GM23248 (cell line): ENCODE results near the gene CD300H. TPM values are rescaled to one million over a fixed set of nuclear protein-coding genes. Genes with fewer than 3 reads are reported as not detected.

Source experiments
- DNase-seq: peaks from one replicate; pipeline ENCODE4 v3.0.0-alpha.2; 2015
- H2AFZ ChIP-seq: fragments of 200-600 bp; sonication (generic); 2 replicates; pipeline ENCODE4 v1.6.1; 2016; ENCODE audit warnings: antibody characterized with exemption
- H3F3A ChIP-seq: fragments of 200-600 bp; sonication (generic); 2 replicates; pipeline ENCODE4 v1.6.1; 2016; ENCODE audit warnings: mild to moderate bottlenecking, antibody characterized with exemption, mixed run types; ENCODE audit not compliant: insufficient read depth
- H3K27ac ChIP-seq: fragments of 200-600 bp; sonication (generic); 2 replicates; pipeline ENCODE4 v1.5.1; 2016; ENCODE audit warnings: mild to moderate bottlenecking
- H3K27me3 ChIP-seq: fragments of 200-600 bp; sonication (generic); replicated peaks from 2 replicates; pipeline ENCODE4 v1.6.1; 2016; ENCODE audit warnings: mild to moderate bottlenecking; ENCODE audit not compliant: insufficient read depth
- H3K36me3 ChIP-seq: fragments of 200-600 bp; sonication (generic); 2 replicates; pipeline ENCODE4 v1.6.1; 2016; ENCODE audit warnings: low read depth, mild to moderate bottlenecking
- H3K4me1 ChIP-seq: fragments of 200-600 bp; sonication (generic); 2 replicates; pipeline ENCODE4 v1.6.1; 2016; ENCODE audit warnings: mild to moderate bottlenecking; ENCODE audit not compliant: insufficient read depth
- H3K4me2 ChIP-seq: fragments of 200-600 bp; sonication (generic); one replicate; pipeline ENCODE4 v1.6.1; 2016; ENCODE audit warnings: mild to moderate bottlenecking; ENCODE audit not compliant: unreplicated experiment
- H3K4me3 ChIP-seq: fragments of 200-600 bp; sonication (generic); 2 replicates; pipeline ENCODE4 v1.5.1; 2016; ENCODE audit warnings: mild to moderate bottlenecking
- H3K79me2 ChIP-seq: fragments of 200-600 bp; sonication (generic); 2 replicates; pipeline ENCODE4 v1.6.1; 2016; ENCODE audit warnings: mild to moderate bottlenecking; ENCODE audit not compliant: insufficient read depth
- H3K9ac ChIP-seq: fragments of 200-600 bp; sonication (generic); 2 replicates; pipeline ENCODE4 v1.6.1; 2016; ENCODE audit warnings: mild to moderate bottlenecking
- H3K9me2 ChIP-seq: fragments of 200-600 bp; sonication (generic); 2 replicates; pipeline ENCODE4 v1.6.1; 2016; ENCODE audit warnings: mixed run types, mild to moderate bottlenecking, moderate library complexity; ENCODE audit not compliant: insufficient read depth
- H3K9me3 ChIP-seq: fragments of 200-600 bp; sonication (generic); one replicate; pipeline ENCODE4 v1.6.1; 2017; ENCODE audit warnings: low read depth
- H4K20me1 ChIP-seq: fragments of 200-600 bp; sonication (generic); 2 replicates; pipeline ENCODE4 v1.6.0; 2016; ENCODE audit not compliant: insufficient read depth
- EZH2 ChIP-seq: fragments of 200-600 bp; sonication (generic); IDR thresholded peaks from 2 replicates; pipeline ENCODE4 v1.6.1; 2018; ENCODE audit warnings: antibody characterized with exemption, mild to moderate bottlenecking; ENCODE audit not compliant: insufficient read depth, poor library complexity, severe bottlenecking
- EZH2phosphoT487 ChIP-seq: fragments of 200-600 bp; sonication (generic); IDR thresholded peaks from 2 replicates; pipeline ENCODE4 v1.6.1; 2018; ENCODE audit warnings: antibody characterized with exemption, moderate library complexity, mild to moderate bottlenecking, low read depth; ENCODE audit not compliant: insufficient read depth
- WGBS, 2 experiments: methylation state at CpG; one replicate each; pipeline ENCODE4 v1.1.6; 2015 to 2017; ENCODE audit warnings: low lambda C conversion rate in 2 of 2, low coverage in 1 of 2; ENCODE audit errors: missing lambda C conversion rate in 2 of 2; 5-methylcytosine and 5-hydroxymethylcytosine counted together
- in situ Hi-C: fragments of 300-500 bp; cut with MboI; formaldehyde crosslinking; loops from 2 replicates; pipeline ENCODE4 v1.15.0; 2020
- polyA plus RNA-seq: library from polyadenylated mRNA; unstranded; fragments of >200 nt; fragmentation: Nextera tagmentation; extraction: Ambion mirVana; gene quantifications from 2 replicates; pipeline ENCODE4 v1.2.1, GENCODE V29; 2016
- total RNA-seq: library from RNA; depleted of rRNA; stranded (reverse); fragments of >200 nt; shearing (Covaris generic); gene quantifications from 2 replicates; pipeline ENCODE4 v1.2.3, GENCODE V29; 2014

The CD300H gene
- total and polyA plus RNA-seq, 2 experiments from 2014 or later, result not detected

DNA sequence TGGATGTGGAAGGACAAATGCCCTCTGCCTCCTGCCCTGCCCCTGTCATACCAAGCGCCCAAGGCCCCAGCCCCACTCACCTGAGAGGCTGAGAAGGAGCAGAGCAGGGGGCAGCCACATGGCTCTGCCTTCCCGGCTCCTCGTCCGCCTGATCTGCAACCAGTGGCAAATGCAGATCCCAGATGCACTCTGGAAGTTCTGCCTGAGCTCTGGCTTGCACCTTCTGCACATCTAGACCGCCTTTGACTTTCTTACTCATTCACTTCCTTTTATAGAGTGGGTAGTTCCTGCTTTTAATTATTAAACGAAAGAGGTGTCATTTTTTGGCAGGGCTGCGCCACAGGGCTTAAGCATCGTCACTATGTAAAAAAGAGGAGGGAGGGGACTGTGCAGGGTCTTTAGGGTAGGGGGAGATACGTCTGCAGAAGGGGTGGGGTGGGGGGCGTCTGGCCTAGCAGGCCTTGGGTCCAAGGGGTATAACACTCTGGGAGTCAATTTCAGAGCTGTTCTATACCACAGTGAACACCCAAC is 36.0 kb downstream of the CD300H start, which contains the start of gene CD300LB:
TSS of gene CD300LB (minus strand) at position 245 of the 531 bp plus-strand sequence. CDS start at position 120, 125 bp downstream.
- WGBS, 2 experiments, result 36 to 39% methylated on average over 10 of the region's 10 CpGs
- H3K27ac ChIP-seq, result no peak within 1 kb of the TSS
- H3K4me1 ChIP-seq, result no peaks in the 10 kb centered on the region
- H3K4me2 ChIP-seq, result no peak within 1 kb of the TSS
- H3F3A ChIP-seq, result no peaks in the 10 kb centered on the region
- H3K27me3 ChIP-seq, result peaks cover 14% of the 10 kb centered on the region; the same call in 1 of the 2 replicates
- no peak within 1 kb of the TSS for H3K4me3 ChIP-seq
- H3K79me2 ChIP-seq, result no peaks in the 10 kb centered on the region
- TF ChIP-seq EZH2phosphoT487 (no peak), EZH2 (no peak)
- no peak for DNase-seq
- in situ Hi-C loops, result no loop called here
- no peaks in the 10 kb centered on the region for H3K9me3 ChIP-seq
- H3K9ac ChIP-seq, result no peak within 1 kb of the TSS
- no peaks in the 10 kb centered on the region for H4K20me1 ChIP-seq
- H2AFZ ChIP-seq, result no peak within 1 kb of the TSS
- H3K9me2 ChIP-seq, result no peaks in the 10 kb centered on the region
- no peaks in the 10 kb centered on the region for H3K36me3 ChIP-seq

DNA sequence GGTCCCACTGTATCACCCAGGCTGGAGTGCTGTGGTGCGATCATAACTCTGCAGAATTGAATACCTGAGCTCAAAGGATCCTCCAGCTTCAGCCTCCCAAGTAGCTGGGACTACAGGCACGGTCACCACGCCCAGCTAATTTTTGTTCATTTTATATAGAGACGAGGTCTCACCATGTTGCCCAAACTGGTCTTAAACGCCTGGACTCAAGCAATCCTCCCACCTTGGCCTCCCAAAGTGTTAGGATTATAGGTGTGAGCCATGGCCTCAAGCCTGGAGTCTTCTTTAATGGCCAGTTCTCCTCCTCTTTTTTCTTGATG is 36.5 kb downstream of the CD300H start:
- no peaks in the 10 kb centered on the region for H4K20me1 ChIP-seq
- H3K9me2 ChIP-seq, result no peaks in the 10 kb centered on the region
- H3K4me2 ChIP-seq, result no peak overlapping the region
- H3K27ac ChIP-seq, result no peak overlapping the region
- peaks cover 15% of the 10 kb centered on the region; the same call in 1 of the 2 replicates for H3K27me3 ChIP-seq
- H3K36me3 ChIP-seq, result no peaks in the 10 kb centered on the region
- no peak overlapping the region for H3K9ac ChIP-seq
- H3F3A ChIP-seq, result no peaks in the 10 kb centered on the region
- no peaks in the 10 kb centered on the region for H3K4me1 ChIP-seq
- no peak overlapping the region for H3K4me3 ChIP-seq
- no peak for TF ChIP-seq EZH2
- no peak for TF ChIP-seq EZH2phosphoT487
- no peak for DNase-seq
- 46 to 51% methylated on average over 5 of the region's 5 CpGs for WGBS, 2 experiments
- H3K9me3 ChIP-seq, result no peaks in the 10 kb centered on the region
- in situ Hi-C loops, result no loop called here
- H2AFZ ChIP-seq, result no peak overlapping the region
- no peaks in the 10 kb centered on the region for H3K79me2 ChIP-seq

DNA sequence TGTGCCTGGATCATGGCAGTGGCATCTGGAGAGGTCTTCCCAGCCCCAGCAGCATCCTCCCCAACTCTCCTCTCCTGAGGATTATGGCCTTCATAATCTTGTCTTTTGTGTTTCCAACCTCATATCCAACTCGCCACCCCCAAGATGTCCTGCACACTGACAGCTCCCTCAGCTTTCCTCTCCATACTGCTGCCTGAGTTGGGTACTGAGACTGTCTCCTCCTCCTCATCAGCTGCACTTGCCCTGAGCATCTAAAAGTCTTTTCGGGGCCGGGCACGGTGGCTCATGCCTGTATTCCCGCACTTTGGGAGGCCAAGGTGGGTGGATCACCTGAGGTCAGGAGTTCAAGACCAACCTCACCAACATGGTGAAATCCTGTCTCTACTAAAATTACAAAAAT is 38.1 kb downstream of the CD300H start:
- TF ChIP-seq EZH2 (no peak), EZH2phosphoT487 (no peak)
- Histone ChIP-seq H3K9ac (no peak overlapping the region), H3K36me3 (no peaks in the 10 kb centered on the region), H3K9me3 (no peaks in the 10 kb centered on the region), H3K27ac (no peak overlapping the region), H3K79me2 (no peaks in the 10 kb centered on the region), H3K27me3 (peaks cover 7% of the 10 kb centered on the region; the same call in 1 of the 2 replicates), H3K4me3 (no peak overlapping the region), H3K4me2 (no peak overlapping the region), H3F3A (no peaks in the 10 kb centered on the region), H3K9me2 (no peaks in the 10 kb centered on the region), H3K4me1 (no peaks in the 10 kb centered on the region), H2AFZ (no peak overlapping the region), H4K20me1 (no peaks in the 10 kb centered on the region)
- no peak for DNase-seq
- 42 to 55% methylated on average over 5 of the region's 5 CpGs for WGBS, 2 experiments
- in situ Hi-C loops, result no loop called here

DNA sequence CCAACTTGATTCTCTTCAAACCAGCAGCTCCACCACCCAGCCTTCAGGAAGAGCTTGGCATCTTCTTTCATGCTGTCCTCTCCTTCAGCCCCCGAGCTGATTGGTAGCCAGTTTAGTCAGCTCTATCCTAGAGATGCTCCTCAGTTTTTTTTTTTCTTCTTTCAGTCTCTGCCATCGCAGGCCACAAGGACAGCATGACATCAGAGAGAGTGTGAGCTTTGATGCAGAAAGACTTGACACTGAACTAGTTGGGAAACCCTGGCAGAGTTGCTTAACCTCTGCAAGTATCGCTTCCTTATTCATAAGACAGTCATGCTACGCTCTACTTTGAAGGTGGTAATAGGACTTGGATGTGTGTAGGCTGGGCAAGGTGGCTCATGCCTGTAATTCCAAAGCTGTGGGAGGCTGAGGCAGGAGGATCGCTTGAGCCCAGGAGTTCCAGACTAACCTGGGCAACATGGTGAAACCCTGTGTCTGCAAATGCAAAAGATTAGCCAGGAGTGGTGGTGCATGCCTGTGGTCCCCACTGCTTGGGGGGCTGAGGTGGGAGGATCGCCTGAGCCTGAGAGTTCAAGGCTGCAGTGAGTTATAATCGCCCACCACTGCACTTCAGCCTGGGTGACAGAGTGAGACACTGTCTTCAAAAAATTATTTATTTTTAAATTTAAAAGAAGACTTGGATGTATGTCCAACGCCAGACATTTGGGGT is 38.7 kb downstream of the CD300H start:
- no peak overlapping the region for H3K9ac ChIP-seq
- no peaks in the 10 kb centered on the region for H3K36me3 ChIP-seq
- H3K9me3 ChIP-seq, result no peaks in the 10 kb centered on the region
- TF ChIP-seq EZH2, result no peak
- no peak for TF ChIP-seq EZH2phosphoT487
- in situ Hi-C loops, result no loop called here
- no peak overlapping the region for H3K4me3 ChIP-seq
- H3K79me2 ChIP-seq, result no peaks in the 10 kb centered on the region
- no peaks in the 10 kb centered on the region for H3F3A ChIP-seq
- no peak overlapping the region for H3K27ac ChIP-seq
- H3K9me2 ChIP-seq, result no peaks in the 10 kb centered on the region
- H4K20me1 ChIP-seq, result no peaks in the 10 kb centered on the region
- DNase-seq, result peak; percentile 49
- 47% methylated on average over 8 of the region's 8 CpGs for WGBS, 2 experiments
- no peak overlapping the region for H2AFZ ChIP-seq
- no peak overlapping the region for H3K4me2 ChIP-seq
- 0 out of 2 replicates have a peak, but pooled peaks cover 5% of the 10 kb centered on the region for H3K27me3 ChIP-seq
- H3K4me1 ChIP-seq, result no peaks in the 10 kb centered on the region
